LNCAP (cell line): ENCODE results near the gene SRRM3.

Source experiments
- CTCF ChIP-seq: fragments of 450-650 bp; IDR thresholded peaks from 2 replicates; pipeline ENCODE4 v1.5.1; 2017; ENCODE audit warnings: mild to moderate bottlenecking

Gene SRRM3

GRCh38 chr7:76252021-76252420, 50.3 kb downstream of the SRRM3 start:
- TF ChIP-seq CTCF, result no peak

GRCh38 chr7:76254781-76255180, 53.1 kb downstream of the SRRM3 start:
- TF ChIP-seq CTCF, result no peak

- TF ChIP-seq CTCF, result no peak
Measured at GRCh38 chr7:76257973-76258372, 56.3 kb downstream of the SRRM3 start.

- TF ChIP-seq CTCF, result no peak
Measured at GRCh38 chr7:76259124-76260093, 57.7 kb downstream of the SRRM3 start.

- no peak for TF ChIP-seq CTCF
Measured at GRCh38 chr7:76260171-76260703, 58.5 kb downstream of the SRRM3 start.

- TF ChIP-seq CTCF, result no peak
Measured at GRCh38 chr7:76261329-76261728, 59.6 kb downstream of the SRRM3 start.

- no peak for TF ChIP-seq CTCF
Measured at GRCh38 chr7:76261931-76262330, 60.2 kb downstream of the SRRM3 start.
